NCI-H1417 treated with DMSO at 0.1 percent for 48 hours (cell line): Measurements from ENCODE around the gene DIS3L2.

Experiments
- DNase-seq: peaks from one replicate; lab custom pipeline; 2025; lab: John Stamatoyannopoulos, UW

DIS3L2 gene

DNA sequence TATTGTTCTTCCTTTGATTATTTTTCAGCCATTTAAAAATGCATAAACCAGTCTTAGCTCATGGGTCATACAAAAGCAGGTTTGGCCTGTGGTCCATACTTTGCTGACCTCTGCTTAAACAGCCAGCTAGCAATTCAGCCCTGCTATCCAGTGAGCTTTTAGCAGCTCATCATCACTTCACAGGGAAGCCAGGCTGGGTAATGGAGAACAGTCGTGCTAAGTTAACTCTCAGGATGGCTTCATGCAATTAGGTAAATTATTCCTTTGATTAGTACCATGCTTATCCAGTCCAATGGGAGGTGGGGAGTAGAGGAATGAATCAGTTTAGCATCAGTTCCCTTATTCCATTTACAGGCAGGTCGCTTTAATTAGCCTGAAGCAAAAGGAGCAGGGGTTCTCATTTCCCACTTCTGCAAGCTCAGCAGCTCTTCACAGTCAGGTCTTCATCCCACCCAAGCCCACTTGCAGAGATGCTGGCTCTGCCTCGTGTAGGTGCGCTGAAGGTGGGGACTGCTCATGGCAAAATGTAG is 307.2 kb downstream of the DIS3L2 start:
- no peak for DNase-seq

DNA sequence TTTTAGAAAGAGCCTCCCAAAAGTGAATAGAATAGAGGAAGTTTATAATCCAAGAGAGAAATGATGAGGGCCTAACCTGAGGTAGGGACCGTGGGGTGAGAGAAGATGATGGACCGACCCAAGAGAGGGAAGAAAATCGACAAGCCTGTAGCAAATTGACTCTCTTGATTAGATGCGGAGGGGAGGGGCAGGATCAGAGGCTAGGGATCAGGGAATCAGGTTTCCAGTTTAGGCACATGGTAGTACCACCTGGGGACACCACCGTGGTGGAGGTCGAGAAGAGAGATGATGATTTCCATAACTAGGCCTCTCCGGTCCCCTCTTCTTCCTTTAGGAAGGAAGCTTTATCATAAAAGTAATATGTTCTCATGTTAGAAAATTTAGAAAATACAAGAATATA is 308.4 kb downstream of the DIS3L2 start:
- no peak for DNase-seq

- no peak for DNase-seq
These were observed 312.6 kb downstream of the DIS3L2 start for GRCh38 chr2:232273903-232274643.

GRCh38 chr2:232275670-232276069 is 314.2 kb downstream of the DIS3L2 start:
- DNase-seq, result no peak

GRCh38 chr2:232276084-232276732 is 314.7 kb downstream of the DIS3L2 start:
- no peak for DNase-seq

GRCh38 chr2:232276733-232277313 is 315.3 kb downstream of the DIS3L2 start:
- DNase-seq, result no peak

GRCh38 chr2:232278534-232278933 is 317.0 kb downstream of the DIS3L2 start:
- no peak for DNase-seq

- DNase-seq, result no peak
These were observed 318.8 kb downstream of the DIS3L2 start for GRCh38 chr2:232280341-232280740.

DNA sequence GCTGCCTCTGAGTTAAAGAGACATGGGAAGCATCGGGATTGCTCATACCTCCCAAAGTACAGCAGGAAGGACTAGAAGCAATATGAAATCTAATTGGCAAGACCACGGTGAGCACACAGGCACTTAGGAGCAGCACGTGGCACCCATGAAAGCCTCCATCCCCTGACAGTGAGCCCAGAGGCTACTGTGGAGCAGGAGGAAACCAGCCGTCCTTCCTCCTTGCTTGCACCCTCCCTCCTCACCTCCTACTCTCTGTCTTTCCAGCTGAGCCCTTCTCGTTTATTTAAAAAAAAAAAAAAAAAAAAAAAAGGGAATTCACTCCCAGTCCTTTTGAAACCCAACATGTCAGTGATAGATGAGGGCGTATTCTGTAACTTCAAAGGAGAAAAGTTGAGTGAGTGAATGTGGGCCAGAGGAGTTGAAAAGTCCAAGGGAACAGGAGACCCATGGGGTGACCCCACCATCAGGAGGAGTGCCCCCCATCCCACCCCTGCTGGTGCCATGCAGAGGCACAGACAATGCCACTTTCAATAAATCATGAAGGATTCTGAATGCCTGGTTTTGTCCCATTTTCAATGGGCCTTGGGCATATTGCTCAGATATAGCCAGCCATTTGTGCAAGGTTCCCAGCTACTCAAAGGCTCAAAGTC is 320.5 kb downstream of the DIS3L2 start:
- no peak for DNase-seq

DNA sequence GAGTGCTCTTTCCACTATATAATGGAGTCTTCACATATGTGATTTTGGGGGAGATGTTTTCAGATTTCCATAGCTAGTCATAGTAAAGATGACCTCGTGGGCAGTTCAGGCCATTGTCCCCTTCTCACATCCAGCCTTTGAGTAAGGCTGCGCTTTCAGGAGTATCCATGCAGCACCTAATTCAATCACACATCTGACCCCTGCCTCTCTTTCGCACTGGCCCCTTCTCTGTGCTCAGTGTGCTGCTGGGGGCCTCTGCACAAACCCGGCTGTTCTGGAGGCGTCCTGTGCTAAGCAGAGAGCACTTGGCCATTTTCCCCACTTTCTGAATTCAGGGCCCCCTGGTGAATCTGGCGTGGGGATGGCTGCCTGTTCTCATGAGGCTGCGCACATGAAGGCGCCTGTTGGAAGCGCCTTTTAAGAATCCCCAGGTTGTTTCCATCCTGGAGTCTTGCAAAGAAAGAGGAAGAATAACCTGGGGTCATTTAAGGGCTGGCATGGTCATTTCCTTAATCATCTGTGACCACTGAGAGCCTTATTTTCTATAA is 321.1 kb downstream of the DIS3L2 start:
- DNase-seq, result no peak

DNA sequence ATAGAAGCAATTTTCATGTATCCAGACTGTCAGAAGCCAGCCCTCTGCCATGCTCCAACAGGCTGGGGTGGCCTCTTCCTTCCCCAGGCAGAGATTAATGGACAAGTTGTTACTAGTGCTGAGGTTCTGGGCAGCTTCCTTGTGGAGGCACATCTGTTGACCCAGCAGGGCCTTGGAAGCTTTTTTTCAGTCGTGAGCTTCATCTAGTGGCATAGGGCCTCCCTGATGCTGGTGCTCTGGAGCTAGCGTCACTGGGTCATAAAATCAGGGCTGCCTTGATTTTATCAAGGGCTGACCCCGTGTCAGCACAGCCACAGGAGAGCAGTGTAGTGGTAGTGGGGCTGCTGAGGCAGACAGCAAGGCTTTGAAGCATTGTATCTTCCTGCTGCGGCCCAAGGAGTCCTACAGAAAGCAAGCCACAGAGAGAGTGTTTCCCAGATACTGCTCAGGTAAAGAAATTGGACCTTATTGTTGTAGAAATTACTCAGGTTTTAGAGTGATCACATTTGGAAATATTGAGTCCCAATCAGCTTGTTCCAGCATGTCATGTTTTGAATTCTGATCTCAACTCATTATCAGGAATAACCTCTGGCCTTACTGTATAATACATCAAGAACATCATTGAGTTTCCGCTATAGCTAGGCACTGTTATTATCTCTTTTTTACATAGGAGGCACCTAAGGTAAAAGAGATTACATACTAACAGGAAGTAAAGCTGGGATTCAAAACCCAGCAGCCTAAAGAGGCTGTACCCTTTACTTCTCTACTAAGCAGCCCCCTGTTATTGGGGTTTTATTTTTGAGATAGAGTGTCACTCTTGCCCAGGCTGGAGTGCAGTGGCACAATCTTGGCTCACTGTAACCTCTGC is 324.7 kb downstream of the DIS3L2 start:
- no peak for DNase-seq

DNA sequence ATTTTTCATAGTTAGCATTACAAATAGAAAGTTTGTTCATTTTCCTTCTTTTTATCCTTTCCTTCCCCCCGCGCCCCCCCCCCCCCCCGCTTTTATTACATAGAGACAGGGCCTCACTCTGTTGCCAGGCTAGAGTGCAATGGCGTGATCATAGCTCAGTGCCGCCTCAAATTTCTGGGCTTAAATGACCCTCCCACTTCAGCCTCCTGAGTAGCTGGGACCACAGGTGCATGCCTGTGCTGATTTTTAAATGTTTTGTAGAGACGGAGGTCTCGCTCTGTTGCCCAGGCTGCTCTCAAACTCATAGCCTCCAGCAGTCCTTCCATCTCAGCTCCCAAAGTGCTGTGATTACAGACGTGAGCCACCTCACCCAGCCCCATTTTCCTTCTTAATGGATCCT is 325.8 kb downstream of the DIS3L2 start:
- no peak for DNase-seq

DNA sequence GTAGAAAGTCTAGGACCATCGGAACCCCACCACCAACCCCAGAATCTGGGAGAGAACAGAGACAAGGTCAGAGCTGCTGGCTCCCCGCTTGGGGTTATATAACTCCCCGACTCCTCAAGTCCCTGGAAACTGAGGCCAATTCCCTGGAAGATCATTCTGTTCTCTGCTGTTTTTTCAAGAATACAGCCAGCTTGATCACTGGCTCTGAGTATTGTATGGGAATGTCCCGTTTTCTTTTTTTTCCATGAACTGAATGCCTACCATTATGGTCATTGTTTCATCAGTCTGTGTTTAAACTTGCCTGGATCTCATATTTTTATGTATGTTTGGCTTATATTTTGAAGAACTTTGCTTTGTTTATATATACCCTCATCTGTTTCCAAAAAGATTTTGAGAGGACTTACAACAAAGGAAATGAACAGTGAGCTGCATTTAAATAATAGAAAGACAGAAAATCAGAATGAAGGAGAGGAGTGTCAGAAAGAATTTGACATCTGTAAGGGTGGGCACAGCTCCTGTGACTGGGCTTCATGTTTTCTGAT is 327.0 kb downstream of the DIS3L2 start:
- no peak for DNase-seq

DNA sequence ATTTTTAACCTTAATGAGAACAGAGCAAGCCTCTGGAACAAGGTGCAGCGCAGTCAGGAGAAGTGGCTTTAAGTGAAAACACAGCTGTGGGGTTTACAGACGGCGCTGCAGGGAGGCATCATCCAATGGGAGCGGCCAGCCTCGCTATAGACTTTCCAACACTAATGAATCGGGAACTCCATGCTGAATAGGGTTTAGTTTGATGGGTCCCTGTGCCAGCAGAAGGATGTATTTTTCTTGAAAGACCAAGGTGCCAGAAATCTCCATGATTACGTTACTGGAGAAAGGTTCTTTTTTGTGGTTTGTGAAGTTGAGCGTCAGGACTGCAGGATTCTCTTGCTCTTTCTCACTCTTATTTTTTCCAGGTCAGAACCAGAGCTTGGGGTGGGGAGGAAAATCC is 329.2 kb downstream of the DIS3L2 start:
- no peak for DNase-seq

DNA sequence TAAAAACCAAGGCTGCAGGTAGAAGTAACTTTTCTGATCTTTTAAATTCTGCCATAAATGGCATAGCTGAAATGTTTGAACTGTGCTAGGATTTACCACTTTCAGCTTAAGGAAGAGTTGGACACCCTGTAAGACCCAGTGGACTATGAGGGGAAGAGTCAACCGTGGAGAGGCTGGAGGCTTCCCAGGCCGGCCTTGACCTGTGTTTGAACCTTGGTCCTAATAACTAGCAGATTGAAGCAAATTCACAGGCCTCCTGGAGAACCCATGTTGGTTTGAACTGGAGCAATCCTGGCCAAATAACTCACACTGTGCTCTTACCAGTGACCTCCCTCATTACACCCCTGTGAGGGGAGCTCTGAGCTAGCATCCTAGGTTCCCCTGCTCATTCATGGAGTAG is 329.8 kb downstream of the DIS3L2 start:
- no peak for DNase-seq

- DNase-seq, result no peak
These were observed 331.1 kb downstream of the DIS3L2 start for GRCh38 chr2:232292395-232293154.

- DNase-seq, result no peak
These were observed 331.7 kb downstream of the DIS3L2 start for GRCh38 chr2:232293191-232293590.

DNA sequence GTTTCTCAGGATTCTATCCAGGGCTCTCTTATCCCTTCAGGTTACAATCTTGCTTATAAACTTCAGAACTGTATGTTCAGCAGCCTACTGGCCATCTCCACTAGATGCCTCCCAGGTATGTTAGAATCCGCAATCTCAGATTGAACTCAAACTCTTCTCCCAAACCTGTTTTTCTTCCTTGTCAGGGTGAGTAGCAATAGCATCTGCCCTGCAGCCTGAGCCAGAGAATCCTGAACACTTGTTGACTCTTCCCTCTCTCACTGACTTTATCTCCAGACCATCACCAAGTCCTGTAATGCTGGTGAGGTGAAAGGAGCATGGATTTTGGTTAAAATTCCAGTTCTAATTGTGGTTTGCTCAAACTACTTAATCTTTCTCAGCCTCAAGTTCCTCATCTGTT is 334.5 kb downstream of the DIS3L2 start:
- DNase-seq, result no peak

DNA sequence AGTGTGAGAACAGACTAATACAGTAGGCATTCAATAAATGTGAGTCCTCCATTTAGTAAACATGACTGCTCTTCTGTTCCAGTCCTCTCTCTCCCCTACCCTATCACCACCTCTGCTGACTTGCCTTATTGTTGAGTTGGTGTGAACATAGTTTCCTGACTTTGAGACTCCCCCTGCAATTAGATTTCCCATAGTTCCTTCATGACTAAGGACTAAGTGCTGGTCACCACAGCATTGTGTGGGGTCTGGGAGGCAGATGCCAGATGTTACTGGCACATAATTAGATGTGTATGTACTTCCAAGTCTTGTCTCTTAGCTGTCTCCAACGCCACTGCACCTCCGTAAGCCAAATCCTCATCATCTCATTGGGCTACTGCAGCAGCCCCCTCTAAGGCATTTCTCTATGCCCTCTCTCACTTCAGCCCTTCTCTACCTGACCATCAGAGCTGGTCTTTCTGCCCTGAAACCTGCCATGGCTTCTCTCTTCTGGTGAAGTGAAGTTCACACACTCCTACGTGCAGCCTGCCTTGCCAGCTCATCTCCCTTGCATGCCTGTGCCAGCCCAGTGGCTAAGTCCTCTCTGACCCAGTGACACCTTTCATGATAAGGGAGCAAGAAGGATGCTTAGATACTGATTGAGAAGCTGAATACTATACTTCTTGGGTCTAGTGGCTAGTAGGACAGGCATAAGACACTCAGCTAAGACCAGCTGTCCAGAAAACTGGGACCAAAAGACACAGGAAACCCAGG is 335.4 kb downstream of the DIS3L2 start:
- DNase-seq, result no peak

GRCh38 chr2:232299084-232299483 is 337.6 kb downstream of the DIS3L2 start:
- DNase-seq, result no peak
